GM15510 (cell line): ENCODE measurements around the gene TTR.

Experiments used
- POLR2A ChIP-seq: IDR thresholded peaks from 3 replicates; pipeline ENCODE4 v1.6.1; 2011; ENCODE audit warnings: borderline replicate concordance; ENCODE audit not compliant: insufficient read length; ENCODE audit errors: extremely low read depth

TTR gene

DNA sequence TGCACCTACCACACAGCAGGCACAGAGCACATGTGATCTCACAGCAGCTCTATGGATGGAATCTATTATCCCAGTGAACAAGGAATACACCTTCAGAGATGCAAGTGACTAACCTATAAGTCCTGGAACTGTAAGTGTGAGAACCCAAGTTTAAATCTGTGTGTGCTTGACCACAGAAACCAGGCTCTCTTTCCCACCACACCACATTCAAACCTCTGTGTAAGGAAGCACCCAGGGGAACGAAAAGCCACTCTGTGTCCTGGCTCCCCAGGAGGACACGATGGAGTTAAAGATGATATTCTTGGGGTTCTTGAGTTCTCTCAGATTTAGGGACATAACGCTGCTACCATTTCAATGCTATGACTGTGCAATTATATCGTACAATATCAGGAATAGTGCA lies 38.9 kb downstream of the TTR start:
- no peak for TF ChIP-seq POLR2A

GRCh38 chr18:31631526-31631925 lies 39.8 kb downstream of the TTR start:
- no peak for TF ChIP-seq POLR2A

DNA sequence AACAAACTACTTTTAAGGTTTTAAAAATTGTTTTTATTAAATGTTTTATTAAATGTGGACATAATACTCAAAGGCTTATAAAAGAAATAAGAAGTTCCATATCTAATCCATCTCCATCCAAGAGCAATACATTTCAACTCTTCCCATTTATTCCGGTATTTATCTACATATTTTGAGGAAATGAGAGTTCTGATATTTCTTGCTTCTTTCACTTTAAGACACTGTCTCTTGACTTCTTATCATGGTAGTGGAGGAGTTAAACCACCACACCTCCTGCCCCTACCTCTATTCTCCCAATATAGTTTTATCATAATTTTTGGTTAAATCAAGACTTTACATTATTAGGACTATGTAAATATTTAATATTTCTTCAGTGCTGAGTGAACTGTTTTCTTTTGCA lies 40.7 kb downstream of the TTR start:
- TF ChIP-seq POLR2A = no peak

DNA sequence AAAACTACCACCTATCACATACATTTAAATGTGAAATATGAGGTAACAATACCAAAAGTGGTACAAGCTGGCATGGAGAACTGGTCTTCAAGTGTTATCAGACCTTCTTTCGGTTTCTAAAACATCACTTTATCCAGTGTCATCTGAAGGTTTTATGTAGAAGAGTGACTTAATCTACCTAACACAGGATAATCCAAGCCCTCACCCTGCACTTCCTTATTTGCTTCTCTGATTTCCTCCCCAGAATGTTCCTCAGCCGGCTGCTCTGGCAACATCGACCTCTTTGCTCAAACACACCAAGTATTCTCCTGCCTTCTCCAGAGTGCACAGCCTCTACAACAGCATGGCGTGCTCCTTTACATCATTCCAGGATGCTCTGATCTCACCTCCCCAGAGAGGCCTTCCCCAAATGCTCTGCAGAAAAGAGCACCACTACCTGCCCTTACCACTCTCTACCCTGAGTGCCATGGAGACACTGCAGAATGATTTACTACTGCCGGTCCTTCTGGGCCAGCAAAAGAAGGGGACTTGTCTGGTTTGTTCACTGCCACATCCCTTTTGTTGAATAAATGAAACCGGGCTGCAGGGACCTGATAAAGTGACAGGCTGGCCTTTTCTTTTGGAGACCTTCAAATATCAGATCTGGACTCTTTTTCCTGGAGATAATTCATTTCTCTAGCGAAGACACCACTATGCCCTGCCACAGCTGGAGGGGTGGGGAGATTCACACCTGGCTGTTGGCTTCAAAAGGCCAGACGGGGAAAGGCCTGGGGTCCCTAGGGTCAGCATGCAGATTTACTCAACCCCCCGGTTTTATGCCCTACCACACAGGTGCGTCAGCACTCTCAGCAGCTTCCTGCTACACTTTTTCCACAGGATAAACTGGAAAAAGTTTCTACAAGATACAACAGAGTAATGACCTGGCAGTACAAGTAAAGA lies 42.0 kb downstream of the TTR start:
- no peak for TF ChIP-seq POLR2A

GRCh38 chr18:31634331-31634713 lies 42.6 kb downstream of the TTR start:
- TF ChIP-seq POLR2A = no peak

- no peak for TF ChIP-seq POLR2A
These were observed 44.7 kb downstream of the TTR start for GRCh38 chr18:31636387-31636786.

DNA sequence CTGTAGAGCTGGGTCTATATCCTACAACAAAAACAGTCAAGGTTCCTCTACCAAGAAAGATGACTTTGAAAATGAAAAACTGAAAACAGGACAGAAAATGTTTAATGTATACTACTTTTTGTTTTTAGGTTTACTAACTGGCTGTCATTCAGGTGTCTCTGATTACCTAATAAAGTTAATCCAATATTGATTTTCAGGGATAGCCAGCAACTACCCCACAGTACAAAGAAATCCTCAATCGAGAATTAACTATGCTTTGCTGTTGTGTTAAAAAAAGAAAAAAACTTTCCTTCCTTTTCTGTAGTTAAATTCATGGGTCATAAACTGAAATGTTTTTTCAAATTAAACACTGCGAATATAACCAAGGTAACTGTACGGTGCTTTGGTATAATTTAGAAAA lies 45.8 kb downstream of the TTR start:
- TF ChIP-seq POLR2A = no peak

DNA sequence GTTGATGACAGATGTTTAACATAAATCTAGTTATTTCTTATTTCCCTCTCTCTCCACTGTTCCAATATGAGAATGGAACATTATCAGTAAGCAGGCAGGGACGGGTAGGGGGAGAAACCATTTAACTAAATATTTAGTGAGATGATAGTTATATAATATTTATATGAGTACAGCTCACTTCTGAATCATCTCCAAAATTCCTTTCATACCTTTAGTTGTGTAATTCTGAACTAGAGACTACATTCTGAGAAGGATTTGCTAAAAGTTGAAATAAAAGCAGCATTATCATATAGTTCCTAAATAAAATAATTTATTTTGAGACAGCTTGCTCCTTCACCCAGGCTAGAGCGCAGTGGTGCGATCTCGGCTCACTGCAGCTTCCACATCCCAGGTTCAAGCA lies 51.3 kb downstream of the TTR start:
- TF ChIP-seq POLR2A = no peak

DNA sequence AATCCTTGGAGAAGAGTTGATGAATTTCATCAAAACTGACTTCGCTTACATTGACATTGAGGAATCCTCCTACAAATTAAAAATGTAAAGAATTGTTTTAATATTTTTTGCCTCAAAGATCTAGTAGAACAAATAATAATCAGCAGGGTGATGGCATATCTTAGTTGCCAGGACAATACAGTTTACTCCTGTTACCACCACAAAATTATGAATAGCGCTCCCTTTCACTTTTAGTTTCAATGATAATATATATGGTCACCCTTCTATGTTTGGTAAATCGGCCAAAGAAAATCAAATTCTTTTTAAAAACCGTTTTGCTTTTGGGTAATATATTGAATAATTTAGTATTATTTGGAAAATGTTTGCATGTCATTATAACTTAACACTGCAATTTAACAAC lies 53.7 kb downstream of the TTR start:
- no peak for TF ChIP-seq POLR2A

- TF ChIP-seq POLR2A = no peak
These were observed 54.9 kb downstream of the TTR start for GRCh38 chr18:31646332-31647126.

- TF ChIP-seq POLR2A = no peak
These were observed 55.6 kb downstream of the TTR start for GRCh38 chr18:31647127-31647753.
